NCI-H2107 treated with DMSO at 0.1 percent for 48 hours (cell line): Measurements from ENCODE around the gene ZFP69B.

ENCODE experiments used
- DNase-seq: peaks from one replicate; lab custom pipeline; 2025; ENCODE audit not compliant: unreplicated experiment; lab: John Stamatoyannopoulos, UW

The ZFP69B gene

DNA sequence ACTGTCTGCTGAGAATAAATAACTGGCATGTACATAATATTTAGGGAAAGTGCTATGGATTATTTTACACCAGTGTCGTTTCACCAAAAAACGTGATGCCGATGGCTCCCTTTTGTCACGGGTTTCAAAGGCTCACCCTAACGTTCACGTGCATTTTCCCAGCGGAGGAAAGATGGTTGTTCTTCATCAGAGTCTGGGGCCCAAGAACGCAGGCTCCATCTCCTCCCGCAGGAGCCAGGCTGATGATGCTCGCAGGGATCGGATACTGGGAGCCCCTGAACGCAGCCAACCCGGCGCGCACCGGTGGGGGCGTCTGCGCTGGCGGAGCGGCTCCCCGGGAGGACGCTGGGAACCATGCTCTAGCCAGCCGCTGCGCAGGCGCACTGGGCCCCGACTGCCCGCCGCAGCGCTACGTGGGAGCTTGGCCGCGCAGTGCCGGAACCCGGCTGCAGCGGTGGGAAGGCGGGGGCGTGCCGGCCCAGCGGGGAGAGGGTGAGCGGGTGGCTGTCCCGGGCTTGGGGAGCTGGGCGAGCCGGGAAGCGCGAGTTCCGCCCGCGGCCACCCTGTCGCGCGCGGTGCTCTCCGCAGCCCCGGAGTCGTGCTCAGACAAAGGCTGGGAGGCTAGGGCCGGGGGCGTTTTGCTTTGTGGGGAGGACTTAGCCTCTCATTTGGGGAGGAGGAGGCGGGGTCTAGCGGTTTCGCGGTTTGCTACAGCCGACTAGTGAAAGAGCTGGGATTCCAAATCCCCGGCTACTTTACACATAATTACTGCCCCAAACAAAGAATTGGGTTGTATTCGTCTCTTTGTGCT lies at the start of gene ZFP69B:
Gene ZFP69B (plus strand): TSS at position 793 of the 811 bp plus-strand sequence. CDS start 486 bp downstream, outside the sequence.
- DNase-seq = peak; percentile 78

DNA sequence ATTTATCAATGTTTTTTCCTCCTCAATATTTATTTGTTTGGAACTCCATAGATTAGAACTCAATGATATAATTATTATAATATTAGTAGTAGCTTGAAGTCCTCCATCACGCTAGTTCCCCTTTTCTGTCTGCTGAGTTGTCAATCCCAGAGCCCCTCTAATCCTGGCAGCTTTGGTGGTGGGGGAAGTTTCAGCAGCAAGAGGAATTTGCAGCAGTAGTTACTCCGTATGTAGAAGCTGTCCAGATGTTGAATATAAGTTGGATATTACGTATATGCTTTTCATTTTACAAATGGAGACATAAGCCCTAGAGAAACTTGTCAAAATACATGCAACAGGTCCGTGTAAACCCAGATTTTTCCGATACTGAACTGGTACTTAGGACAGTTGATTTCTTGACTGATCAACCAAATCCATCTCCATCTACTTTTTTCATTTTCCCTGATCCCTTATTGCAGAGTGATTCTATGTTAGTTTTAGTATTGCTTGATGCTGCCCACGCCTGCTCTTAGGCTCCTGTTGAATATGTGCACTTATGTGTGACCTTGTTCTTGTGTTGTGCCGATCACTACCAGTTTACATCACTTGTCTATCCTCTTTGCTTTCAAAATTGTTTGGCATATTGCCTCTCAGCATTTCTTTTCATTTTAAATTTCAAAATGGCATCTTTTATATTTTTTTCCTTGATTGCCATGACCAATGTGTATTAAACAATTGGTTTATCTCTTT lies 48.6 kb upstream of the ZFP69B start:
- DNase-seq = no peak

DNA sequence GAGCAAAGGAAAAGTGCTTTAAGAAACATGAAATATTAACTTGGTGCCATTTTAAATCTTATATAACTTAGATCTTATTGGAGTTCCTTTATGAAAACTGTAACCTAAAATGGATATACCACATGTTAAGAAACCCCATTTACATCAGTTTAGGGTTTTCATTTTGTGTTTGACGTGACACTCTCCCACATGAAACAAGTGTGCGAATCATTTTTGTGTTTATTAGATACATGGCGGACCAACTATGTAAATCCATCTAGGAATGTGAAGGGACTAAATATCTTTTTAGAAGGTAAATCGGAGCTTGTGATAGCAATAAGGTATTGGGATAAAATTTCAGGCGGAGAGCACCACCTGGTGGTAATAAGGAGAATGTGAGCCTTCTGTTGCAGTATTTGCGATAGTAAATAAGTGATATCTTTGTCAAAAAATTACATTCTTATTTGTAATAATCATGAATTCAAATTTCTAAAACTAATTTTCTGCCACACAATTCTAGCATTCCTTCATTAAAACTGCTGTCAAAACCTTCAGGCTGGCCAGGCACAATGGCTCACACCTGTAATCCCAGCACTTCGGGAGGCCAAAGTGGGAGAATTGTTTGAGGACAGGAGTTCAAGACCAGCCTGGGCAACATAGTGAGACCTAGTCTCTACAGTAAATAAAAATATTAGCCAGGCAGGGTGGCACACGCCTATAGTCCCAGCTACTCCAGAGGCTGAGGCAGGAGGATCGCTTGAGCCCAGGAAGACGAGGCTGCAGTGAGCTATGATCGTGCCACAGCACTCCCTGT lies 45.4 kb upstream of the ZFP69B start:
- peak; percentile 60 for DNase-seq

DNA sequence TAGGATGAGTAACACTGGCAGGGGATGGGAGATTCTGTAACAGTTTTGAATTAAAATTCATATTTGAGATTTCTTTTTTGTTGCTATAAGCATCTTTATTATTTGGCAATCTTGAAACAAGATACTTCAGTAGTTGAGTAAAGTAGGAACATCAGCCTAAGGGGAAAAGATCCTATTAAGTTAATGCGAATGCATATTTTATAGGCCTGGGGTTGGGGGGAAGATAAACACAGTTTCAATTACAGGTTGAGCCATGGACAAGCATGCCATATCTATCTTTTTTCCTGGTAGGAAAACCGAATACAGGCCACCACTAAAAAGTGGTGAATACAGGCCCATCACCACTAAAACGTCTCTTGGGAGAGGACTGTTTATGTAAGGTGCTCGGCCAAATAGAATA lies 44.5 kb upstream of the ZFP69B start:
- no peak for DNase-seq

DNA sequence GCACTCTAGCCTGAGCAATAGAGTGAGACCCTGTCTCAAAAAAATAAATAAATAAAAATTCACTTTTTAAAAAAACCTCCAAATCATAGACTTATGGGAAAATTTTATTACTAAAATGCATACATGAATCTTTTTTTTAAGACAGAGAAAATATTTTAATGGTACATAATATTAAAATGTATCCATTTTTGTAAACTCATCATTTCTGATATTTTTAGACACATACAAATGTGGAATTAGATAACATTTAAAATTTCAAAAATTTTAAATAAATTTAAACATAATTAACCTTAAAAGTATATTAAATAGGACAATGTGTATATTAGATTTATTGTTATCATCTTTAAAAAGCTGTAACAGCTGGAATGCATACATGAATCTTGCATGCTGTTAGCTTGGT lies 42.8 kb upstream of the ZFP69B start:
- DNase-seq = no peak

DNA sequence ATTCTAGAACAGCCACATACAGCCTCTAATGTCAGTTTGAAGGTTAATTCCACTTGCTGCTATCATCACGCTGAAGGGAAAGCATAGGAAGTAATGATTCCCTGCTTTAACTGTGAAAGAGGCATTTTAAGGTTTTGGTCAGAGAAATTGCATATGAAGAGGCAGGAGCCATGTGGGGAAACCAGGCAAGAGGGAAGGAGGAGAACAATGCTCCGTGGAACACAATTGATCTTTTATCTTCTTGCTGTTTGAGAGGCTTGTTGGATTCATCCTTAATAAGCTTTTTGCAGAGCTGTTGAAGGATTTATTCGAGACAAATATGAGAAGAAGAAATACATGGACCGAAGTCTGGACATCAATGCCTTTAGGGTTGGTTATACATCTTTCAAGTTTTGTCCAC lies 40.8 kb upstream of the ZFP69B start:
- DNase-seq = no peak

DNA sequence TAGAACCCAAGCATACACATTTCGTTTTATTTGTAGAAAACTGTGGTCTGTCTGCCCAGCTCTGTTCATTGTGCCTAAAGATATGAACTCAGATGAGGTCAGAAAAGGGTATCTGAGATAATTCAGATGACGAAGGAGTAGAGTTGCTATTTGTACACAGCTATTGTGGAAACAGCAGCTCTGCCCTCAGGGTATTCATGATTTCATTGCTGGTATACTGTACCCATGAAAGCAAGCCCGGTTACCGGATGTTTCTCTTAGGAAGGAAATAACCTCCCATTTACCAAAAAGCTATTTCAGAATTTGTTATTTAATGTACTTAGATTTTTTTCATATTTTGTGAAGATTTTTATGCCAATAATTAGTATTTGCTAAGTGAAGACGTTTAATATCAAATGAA lies 39.0 kb upstream of the ZFP69B start:
- DNase-seq = no peak

DNA sequence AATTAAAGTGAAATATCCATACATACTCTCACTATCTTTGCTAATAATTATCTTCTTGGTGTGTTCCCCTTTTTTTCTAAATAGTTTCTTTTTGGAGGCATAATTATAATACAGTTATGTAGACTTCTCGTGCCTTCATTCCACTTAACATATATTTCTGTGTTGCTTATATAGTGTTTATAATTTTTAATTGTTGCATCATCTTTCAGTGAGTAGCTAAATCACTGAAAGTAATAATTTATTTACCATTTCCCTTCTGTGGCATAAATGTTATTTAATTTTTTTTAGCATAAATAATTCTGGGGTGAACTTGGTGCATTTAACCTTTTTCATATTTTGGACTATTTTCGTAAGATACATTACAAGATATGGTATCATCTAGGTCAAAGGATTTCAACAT lies 38.4 kb upstream of the ZFP69B start:
- no peak for DNase-seq

DNA sequence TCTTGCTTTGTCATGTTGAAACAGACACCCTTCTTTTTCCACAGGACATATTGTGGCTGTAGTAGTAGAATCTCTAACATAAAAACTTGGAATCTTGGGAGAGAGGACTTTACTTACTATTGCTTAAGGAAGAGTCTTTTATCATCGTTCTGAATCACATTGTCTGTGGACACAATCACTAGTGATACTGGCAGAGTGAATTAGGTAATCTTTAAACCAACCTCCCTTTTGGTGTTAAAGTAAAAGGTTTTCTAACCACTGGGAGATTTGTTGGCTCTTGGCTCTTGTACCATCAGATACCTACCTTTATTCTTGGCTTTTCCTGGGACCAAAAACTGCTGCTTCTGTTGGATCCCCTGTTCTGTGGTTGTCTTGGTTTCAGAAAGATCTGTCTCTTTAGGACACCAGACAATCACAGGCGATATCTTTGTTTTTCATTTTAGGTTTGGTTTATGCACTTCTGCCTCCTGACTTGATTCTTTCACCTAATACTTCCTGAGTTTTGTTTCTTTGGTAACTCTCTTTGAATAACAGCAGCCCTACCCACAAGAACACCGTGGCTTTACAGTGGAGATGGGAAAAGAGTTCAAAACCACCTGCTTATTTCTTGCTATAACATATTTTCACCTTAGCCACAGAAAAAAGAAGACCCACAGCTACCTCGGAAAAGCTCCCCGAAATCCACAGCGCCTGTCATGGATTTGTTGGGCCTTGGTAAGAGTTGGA lies 36.6 kb upstream of the ZFP69B start:
- DNase-seq = no peak

DNA sequence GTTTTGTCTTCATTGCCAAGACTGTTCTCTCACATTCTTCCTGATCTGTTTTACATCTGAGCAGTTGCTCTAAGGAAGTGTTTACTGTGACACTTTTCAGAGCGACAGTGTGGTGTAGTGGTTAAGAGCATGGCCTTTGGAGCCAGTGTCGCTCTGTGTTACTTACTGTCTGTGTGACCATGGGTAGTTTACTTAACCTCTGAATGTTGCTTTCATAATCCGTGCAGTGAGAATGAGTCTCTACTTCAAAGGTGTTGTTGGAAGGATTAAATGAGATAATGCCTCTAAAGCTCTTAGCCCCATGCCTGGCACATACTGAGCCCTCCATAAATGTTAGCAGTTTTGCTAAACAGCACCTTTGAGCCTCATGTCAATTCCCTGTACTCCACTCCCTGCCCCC lies 35.9 kb upstream of the ZFP69B start:
- no peak for DNase-seq

DNA sequence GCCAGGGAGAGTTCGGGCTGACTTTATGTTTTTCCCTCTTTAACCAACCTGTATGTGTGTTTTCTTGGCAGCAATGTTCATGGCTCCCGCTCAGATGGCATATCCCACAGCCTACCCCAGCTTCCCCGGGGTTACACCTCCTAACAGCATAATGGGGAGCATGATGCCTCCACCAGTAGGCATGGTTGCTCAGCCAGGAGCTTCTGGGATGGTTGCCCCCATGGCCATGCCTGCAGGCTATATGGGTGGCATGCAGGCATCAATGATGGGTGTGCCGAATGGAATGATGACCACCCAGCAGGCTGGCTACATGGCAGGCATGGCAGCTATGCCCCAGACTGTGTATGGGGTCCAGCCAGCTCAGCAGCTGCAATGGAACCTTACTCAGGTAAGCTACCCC lies 33.6 kb upstream of the ZFP69B start:
- DNase-seq = no peak

DNA sequence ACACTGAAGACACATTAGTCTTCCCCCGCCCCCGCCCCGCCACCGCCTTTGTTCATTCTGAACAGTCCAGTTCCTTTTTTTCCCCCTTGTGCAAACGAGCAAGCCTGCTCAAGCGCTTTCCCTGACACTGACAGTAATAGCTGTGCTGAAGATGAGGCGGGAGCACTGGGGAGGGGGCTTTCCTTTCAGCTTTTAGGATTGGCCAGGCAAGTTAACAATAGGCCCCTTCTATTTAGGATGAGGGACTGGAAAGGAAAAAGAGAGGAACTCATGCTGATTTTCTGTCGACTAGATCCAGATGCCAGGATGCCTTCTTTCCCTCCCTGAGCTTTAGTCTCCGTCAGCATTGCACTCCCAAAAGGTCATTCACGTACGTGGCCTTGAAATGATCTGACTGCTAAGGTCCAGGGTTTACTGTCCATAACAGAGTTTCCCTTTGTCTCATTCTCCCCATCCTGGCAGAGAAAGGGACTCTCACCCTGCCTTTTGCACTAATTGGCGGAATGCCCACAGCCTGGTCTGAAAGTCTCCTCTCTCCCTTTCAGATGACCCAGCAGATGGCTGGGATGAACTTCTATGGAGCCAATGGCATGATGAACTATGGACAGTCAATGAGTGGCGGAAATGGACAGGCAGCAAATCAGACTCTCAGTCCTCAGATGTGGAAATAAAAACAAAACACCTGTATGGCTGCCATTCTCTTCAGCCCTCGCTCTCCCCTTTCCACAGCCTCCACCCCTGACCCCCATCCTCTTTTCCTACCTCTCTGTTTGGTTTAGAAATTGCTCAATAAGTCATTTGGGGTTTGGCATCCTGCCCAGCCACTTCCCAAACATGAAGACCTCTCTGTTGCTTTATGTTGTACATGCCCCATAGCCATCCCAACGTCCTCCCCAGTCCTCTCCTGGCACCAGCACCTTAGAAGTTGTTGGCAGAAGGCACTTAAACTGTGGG lies 28.6 kb upstream of the ZFP69B start:
- no peak for DNase-seq

DNA sequence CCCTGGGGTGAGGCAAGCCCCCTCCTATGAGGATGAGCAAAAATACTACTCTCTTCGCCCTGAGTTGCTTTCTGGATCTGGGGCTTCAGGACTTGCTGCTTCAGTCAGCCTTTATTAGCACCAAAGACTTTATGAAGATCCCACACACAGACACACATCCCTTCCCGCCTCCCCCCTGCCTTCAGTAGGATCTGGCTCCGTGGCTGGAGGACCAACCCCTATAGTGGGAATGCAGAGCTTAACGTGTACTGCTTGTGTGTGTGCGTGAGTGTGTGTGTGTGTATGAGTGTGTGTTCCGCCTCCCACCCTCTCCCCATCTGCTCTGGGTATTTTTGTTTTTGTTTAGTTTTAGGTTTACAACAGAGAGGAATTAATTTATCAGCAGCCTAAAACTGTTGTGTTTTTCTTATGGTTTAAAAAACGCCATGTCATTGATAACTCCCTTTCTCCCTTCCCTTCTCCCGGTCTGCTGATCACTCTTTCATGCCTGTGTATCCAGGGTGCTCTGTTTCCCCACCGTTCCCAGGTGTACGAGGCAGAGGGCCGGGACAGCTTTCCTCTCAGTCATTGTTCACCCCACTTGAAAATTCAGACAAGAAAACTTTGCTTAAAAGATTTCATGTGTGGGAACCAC lies 27.5 kb upstream of the ZFP69B start:
- DNase-seq = no peak

DNA sequence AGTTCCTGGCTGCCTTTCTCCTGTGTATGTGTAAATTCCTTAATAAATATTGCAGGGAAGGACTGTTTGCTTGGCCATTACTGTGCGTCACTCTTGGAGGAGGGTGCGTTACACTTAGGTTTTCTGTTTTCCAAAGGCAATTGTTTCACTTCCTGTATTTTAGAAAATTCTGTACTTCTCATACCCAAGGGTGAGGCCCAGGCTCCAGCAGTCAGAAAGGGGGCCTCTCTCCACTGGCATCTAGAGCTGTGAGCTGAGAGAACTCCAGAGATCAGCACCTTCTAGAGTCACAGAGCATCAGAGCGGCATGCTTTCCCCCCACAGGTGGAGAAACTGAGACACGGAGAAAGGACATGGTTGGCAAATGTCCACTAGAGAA lies 27.0 kb upstream of the ZFP69B start:
- no peak for DNase-seq

DNA sequence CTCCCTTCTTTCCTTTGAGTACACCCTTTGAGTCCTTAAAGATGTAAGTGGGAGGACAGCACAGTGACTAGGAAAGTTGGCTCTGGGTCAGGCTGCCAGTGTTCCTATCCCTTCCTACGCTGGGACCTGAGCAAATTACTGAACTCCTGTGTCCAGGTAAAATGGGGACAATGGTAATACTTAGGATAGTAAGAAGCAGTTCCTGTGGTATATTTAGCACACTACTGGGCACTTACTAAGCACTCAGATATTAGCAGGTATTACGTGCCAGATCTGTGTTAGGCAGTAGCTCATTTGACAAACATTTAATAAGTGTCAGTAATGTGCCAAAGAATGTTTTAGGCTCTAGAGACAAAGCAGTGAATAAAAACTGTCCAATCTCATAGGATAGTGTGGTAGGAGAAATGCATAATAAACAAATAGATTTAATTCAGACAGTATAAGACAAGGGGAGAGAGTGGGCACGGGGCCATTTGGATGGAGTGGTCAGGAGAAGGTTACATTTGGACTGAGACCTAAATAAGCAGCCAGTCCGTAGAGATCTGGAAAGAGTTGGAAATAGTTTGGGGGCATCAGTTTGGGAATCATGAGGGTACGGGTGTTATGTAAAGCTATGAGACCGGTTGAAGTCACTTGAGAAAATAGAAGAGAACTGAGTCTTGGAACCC lies 26.2 kb upstream of the ZFP69B start:
- no peak for DNase-seq

DNA sequence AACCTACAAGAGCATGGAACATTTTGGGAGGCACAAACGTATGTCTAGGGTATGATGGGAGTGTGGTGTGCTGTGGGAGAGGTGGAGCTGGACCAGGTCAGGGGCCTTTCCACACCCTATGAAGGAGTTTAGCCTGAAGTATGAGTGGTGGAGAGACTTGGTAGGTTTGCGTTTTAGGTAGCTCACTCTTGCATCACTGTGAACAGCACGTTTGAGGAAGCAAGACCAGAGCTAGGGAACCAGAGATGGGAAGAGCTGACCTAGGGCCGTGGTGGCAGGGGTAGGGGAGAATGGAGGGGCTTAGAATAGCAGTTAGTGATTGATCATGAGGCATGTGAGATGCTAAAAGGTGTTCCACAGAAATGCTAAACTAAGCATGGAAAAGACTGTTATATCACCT lies 25.1 kb upstream of the ZFP69B start:
- DNase-seq = no peak

DNA sequence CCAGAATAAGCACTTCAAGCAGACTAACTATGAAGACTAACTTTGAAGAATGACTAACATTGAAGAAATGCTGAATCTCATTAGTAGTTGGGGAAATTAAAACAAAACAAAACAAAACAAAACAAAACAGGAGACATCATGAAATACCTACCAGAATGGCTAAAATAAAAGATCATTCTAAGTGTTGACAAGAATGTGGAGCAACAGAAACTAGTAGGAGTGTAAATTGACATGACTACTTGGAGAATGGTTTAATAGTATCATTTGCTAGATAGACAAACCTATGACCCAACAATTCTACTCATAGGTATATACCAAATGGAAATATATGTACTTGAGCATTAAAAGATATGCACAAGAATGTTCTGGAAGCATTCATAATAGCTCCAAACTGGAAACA lies 18.9 kb upstream of the ZFP69B start:
- DNase-seq = no peak

DNA sequence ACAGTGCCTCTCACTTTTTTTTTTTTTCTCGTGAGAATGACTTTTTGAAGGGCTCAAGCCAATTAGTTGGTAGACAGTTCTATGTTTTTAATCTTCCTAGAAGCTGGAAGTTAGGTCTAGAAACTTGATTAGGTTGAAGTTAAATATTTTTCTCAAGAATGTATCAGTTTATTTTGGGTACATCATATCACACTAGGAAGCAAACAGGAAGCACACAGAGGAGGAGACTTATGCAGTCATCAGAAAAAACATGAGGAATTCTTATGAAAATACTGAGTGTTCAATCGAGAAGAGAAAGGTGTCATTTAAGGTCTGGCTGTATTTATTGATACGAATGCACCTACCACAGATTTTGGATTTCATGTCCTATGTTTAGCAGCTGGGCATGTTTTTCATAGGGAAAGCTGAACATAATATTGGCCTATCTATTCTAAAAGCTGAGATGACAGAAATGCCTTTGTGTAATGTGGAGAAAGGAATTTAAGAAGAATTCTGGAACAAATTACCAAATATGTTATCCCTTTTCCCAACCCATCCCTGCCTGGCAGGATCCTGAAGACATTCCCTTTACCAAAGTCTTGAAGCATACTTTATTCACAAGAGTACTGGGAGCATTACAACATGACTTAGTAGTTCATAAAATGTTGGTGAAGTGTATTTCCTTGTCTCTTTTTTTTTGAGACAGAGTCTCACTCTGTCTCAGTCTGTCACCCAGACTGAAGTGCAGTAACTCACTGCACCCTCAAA lies 17.5 kb upstream of the ZFP69B start:
- DNase-seq = no peak
